HFF-Myc (cell line): ENCODE measurements around the gene TIGD2.
A peak's percentile ranks its signal among the peaks of the same experiment; 100 is the strongest.

Experiments used
- DNase-seq: peaks from one replicate; pipeline ENCODE4 v3.0.0-alpha.2; 2011; ENCODE audit warnings: low read depth; ENCODE audit errors: extremely low read depth
- H3K4me3 ChIP-seq: replicated peaks from 2 replicates; pipeline ENCODE4 v1.5.1; 2011; ENCODE audit warnings: low read depth, mild to moderate bottlenecking, control low read depth, low read length
- TF ChIP-seq, protein P1 (sequence below): IDR thresholded peaks from 2 replicates; pipeline ENCODE4 v1.5.1; 2012; ENCODE audit warnings: mild to moderate bottlenecking, low read depth, low read length, control low read depth; ENCODE audit errors: missing control alignments

Gene TIGD2

GRCh38 chr4:89110986-89111832 is at the start of gene TIGD2:
Gene TIGD2, plus strand, starts transcription at chr4:89111533. Its CDS starts 1,442 bp downstream, at chr4:89112975.
- peak within 1 kb of the TSS; percentile 69 for H3K4me3 ChIP-seq
- TF ChIP-seq, protein P1, sequence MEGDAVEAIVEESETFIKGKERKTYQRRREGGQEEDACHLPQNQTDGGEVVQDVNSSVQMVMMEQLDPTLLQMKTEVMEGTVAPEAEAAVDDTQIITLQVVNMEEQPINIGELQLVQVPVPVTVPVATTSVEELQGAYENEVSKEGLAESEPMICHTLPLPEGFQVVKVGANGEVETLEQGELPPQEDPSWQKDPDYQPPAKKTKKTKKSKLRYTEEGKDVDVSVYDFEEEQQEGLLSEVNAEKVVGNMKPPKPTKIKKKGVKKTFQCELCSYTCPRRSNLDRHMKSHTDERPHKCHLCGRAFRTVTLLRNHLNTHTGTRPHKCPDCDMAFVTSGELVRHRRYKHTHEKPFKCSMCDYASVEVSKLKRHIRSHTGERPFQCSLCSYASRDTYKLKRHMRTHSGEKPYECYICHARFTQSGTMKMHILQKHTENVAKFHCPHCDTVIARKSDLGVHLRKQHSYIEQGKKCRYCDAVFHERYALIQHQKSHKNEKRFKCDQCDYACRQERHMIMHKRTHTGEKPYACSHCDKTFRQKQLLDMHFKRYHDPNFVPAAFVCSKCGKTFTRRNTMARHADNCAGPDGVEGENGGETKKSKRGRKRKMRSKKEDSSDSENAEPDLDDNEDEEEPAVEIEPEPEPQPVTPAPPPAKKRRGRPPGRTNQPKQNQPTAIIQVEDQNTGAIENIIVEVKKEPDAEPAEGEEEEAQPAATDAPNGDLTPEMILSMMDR, result peak; percentile 69
- DNase-seq, result peak; percentile 55

- TF ChIP-seq, protein P1, result no peak
- H3K4me3 ChIP-seq, result no peak overlapping the region
- no peak for DNase-seq
Measured at GRCh38 chr4:89064848-89065247, 46.5 kb upstream of the TIGD2 start.

DNA sequence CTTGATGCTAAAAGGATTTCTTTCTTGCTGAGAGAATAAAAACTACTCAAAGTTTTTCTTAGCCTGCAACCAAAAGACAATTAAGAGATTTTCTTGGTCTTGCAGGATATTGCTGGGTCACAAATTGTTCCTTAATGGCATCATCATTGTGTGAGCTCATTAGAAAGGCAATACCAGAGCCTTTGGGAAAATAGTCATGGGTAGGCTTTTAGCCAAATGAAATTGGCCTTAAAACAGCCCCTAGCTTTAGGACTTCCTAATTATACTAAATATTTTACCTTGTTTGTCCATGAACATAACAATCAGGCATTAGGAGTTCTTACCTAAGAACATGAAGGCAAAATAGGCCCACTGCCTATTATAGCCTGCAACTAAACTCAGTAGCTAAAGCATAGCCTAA is 43.9 kb upstream of the TIGD2 start:
- TF ChIP-seq, protein P1, result no peak
- no peak overlapping the region for H3K4me3 ChIP-seq
- no peak for DNase-seq

- TF ChIP-seq, protein P1, result no peak
- DNase-seq, result no peak
- H3K4me3 ChIP-seq, result no peak overlapping the region
Measured at GRCh38 chr4:89069481-89069880, 41.9 kb upstream of the TIGD2 start.

DNA sequence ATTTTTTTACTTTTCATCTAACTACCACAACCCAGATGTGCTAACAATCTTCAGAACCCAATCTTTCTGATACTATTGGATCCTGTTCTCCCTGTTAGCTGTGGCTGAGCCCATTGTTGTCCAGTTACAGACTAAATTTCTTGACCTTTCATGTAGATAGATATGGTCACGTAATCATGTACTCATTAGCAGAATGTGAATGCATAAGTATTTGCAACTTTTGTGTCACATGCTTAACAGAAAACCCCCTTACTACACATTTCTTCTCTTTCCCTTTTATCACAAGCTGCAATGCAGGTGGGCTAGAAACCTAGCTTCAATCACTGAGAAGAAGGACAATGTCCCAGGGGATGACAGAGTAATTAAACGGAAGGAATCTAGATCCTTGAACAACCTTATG is 41.3 kb upstream of the TIGD2 start:
- DNase-seq, result no peak
- TF ChIP-seq, protein P1, result no peak
- H3K4me3 ChIP-seq, result no peak overlapping the region

GRCh38 chr4:89071311-89071710 is 40.0 kb upstream of the TIGD2 start:
- H3K4me3 ChIP-seq, result no peak overlapping the region
- no peak for DNase-seq
- TF ChIP-seq, protein P1, result no peak
